HG03175 (cell line): ENCODE data around the gene ZSWIM7.
"Not testable (repeated sequence)": the region's sequence is repeated elsewhere in the genome, so short reads cannot be mapped to it uniquely, and the experiment has no call there.

Experiments
- ATAC-seq: cut with Tn5 transposase; IDR thresholded peaks from one replicate; pipeline ENCODE4 v1.9.1; 2021; ENCODE audit warnings: mild to moderate bottlenecking, moderate library complexity; ENCODE audit not compliant: unreplicated experiment

The ZSWIM7 gene

GRCh38 chr17:15999974-16000827, 697 bp upstream of the ZSWIM7 start:
- ATAC-seq = peak; percentile 32

- ATAC-seq = no peak
Measured at GRCh38 chr17:15998031-15998562, 1.4 kb downstream of the ZSWIM7 start.

- ATAC-seq = no peak
Measured at GRCh38 chr17:15996322-15996721, 3.2 kb downstream of the ZSWIM7 start.

- no peak for ATAC-seq
Measured at GRCh38 chr17:15981646-15982580, 17.6 kb downstream of the ZSWIM7 start.

GRCh38 chr17:15981208-15981607, 18.3 kb downstream of the ZSWIM7 start:
- peak; percentile 93 for ATAC-seq

GRCh38 chr17:15979013-15979412, 20.5 kb downstream of the ZSWIM7 start:
- not testable (repeated sequence) for ATAC-seq

- ATAC-seq = no peak
Measured at GRCh38 chr17:15978606-15979005, 20.9 kb downstream of the ZSWIM7 start.

- ATAC-seq = no peak
Measured at GRCh38 chr17:15977894-15978293, 21.6 kb downstream of the ZSWIM7 start.

GRCh38 chr17:15973834-15974233, 25.7 kb downstream of the ZSWIM7 start:
- no peak for ATAC-seq

GRCh38 chr17:15973016-15973415, 26.5 kb downstream of the ZSWIM7 start:
- ATAC-seq = no peak

GRCh38 chr17:15972497-15972951, 27.0 kb downstream of the ZSWIM7 start:
- no peak for ATAC-seq

GRCh38 chr17:15971882-15972281, 27.6 kb downstream of the ZSWIM7 start:
- no peak for ATAC-seq

GRCh38 chr17:15971098-15971678, 28.3 kb downstream of the ZSWIM7 start:
- no peak for ATAC-seq

GRCh38 chr17:15970500-15970899, 29.0 kb downstream of the ZSWIM7 start:
- no peak for ATAC-seq

GRCh38 chr17:15969463-15969862, 30.0 kb downstream of the ZSWIM7 start:
- no peak for ATAC-seq

- ATAC-seq = no peak
Measured at GRCh38 chr17:15967706-15968399, 31.7 kb downstream of the ZSWIM7 start.

- ATAC-seq = no peak
Measured at GRCh38 chr17:15966879-15967248, 32.6 kb downstream of the ZSWIM7 start.

GRCh38 chr17:15966183-15966878, 33.2 kb downstream of the ZSWIM7 start:
- ATAC-seq = no peak

- ATAC-seq = no peak
Measured at GRCh38 chr17:15965528-15965927, 34.0 kb downstream of the ZSWIM7 start.

GRCh38 chr17:15963670-15964110, 35.8 kb downstream of the ZSWIM7 start:
- no peak for ATAC-seq
